Left lung (tissue), 10 donors: ENCODE results near the gene BHLHE41. TPM values are rescaled to one million over a fixed set of nuclear protein-coding genes. Genes with fewer than 3 reads are reported as not detected.
A peak's percentile ranks its signal among the peaks of the same experiment; 100 is the strongest.

Experiments
- ATAC-seq: fragments of 200-7000 bp; cut with Tn5 transposase; one replicate; pipeline ENCODE4 v1.9.1; 2020; ENCODE audit warnings: moderate library complexity
- DNase-seq, 4 donors: peaks; one replicate each; pipeline ENCODE4 v3.0.0-alpha.2; 2013 to 2020
- H3K27ac ChIP-seq, 2 donors: fragments of 200-600 bp; sonication (generic) in 1 of 2; one replicate each; pipeline versions ENCODE4 v1.5.0 to v1.8.0; 2020 to 2021
- H3K27me3 ChIP-seq, 2 donors: fragments of 200-600 bp; sonication (generic) in 1 of 2; one replicate each; pipeline versions ENCODE4 v1.5.0 to v1.8.0; 2020 to 2021
- H3K36me3 ChIP-seq, 2 donors: fragments of 200-600 bp; sonication (generic) in 1 of 2; one replicate each; pipeline versions ENCODE4 v1.5.0 to v1.8.0; 2020 to 2021
- H3K4me1 ChIP-seq, 2 donors: fragments of 200-600 bp; one replicate each; pipeline ENCODE4 v1.8.0; 2021
- H3K4me3 ChIP-seq, 2 donors: fragments of 200-600 bp; sonication (generic) in 1 of 2; one replicate each; pipeline versions ENCODE4 v1.5.0 to v1.8.0; 2020 to 2021; ENCODE audit warnings: mild to moderate bottlenecking in 1 of 2
- H3K9me3 ChIP-seq, 2 donors: fragments of 200-600 bp; sonication (generic) in 1 of 2; one replicate each; pipeline versions ENCODE4 v1.5.0 to v1.8.0; 2020 to 2021
- intact Hi-C, 2 donors: fragments of 100-400 bp; cut with DNase I; formaldehyde crosslinking; loops; one replicate each; pipeline versions ENCODE4 v1.11.2 to v1.14.2; 2022
- polyA plus RNA-seq, 6 donors: library from polyadenylated mRNA; unstranded; fragments of 120-200 nt; gene quantifications; one replicate each; pipeline ENCODE4 v1.2.1, GENCODE V29; 2013; ENCODE audit not compliant: insufficient read length in 6 of 6
- total RNA-seq, 2 donors: library from RNA; stranded (reverse); fragmentation: NEBNext Ultra II Directional; extraction: Animal tissue kit (Norgen Biotek cat#: 25700); gene quantifications; one replicate each; pipeline ENCODE4 v1.2.1, GENCODE V29; 2021
- TF ChIP-seq, protein P1 (sequence below), 2 donors: fragments of 200-600 bp; sonication (generic) in 1 of 2; IDR thresholded peaks; one replicate each; pipeline versions ENCODE4 v1.5.0 to v1.8.0; 2021; ENCODE audit warnings: antibody characterized with exemption in 2 of 2
- donor health status: DM: no; HTN: yes; CAD: no.
- donor health status: DM: no; HTN: no; CAD: no.

BHLHE41 gene
- total and polyA plus RNA-seq, 8 donors, result 0.52 to 25.8 (median 0.97) TPM

DNA sequence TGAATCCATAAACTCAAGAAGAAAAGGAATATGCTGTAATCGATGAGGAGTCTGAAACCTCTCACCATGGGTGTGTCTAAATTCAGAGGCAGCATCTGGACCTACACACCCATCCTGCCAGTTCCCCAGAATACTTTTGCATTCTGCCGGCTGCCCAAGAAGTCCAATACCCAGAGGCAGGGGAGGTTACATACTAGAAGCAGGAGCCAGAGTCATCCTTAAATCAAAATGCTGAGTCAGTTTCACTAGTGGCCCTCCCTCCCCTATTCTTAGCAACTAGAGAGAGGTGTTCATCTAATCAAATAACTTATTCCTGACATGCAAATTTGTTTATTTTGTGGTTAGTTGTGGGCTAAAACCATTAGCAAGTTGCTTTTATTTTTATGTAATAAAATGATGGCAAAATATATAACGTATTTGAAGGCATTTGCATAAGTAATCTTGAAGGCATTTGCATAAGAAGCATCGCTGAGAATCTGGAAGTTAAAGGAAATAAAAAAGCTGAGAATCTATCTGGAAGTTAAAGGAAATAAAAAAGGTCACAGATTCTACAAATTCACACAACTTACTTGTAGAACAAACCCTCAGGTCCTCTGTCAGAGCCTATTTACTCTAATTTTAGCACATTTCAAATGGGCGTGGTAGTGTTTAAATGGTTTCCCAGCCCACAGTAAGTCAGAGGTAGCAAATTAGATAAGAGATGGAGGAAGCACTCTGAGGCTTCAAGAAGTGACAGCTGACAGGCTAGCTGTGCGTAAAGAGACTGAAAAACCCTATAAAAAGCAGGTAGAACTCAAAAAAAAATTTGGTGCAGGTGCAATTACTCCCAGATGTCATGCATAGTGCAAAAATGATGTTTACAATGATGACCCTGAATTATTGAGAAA is 7.8 kb downstream of the BHLHE41 start:
- TF ChIP-seq, protein P1, sequence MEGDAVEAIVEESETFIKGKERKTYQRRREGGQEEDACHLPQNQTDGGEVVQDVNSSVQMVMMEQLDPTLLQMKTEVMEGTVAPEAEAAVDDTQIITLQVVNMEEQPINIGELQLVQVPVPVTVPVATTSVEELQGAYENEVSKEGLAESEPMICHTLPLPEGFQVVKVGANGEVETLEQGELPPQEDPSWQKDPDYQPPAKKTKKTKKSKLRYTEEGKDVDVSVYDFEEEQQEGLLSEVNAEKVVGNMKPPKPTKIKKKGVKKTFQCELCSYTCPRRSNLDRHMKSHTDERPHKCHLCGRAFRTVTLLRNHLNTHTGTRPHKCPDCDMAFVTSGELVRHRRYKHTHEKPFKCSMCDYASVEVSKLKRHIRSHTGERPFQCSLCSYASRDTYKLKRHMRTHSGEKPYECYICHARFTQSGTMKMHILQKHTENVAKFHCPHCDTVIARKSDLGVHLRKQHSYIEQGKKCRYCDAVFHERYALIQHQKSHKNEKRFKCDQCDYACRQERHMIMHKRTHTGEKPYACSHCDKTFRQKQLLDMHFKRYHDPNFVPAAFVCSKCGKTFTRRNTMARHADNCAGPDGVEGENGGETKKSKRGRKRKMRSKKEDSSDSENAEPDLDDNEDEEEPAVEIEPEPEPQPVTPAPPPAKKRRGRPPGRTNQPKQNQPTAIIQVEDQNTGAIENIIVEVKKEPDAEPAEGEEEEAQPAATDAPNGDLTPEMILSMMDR (IDR thresholded peaks at IDR 0.05), result no peak
- Histone ChIP-seq H3K27ac (no peak overlapping the region), H3K27me3 (peaks cover 8 to 38% of the 10 kb centered on the region in 2 donors), H3K36me3 (no peaks in the 10 kb centered on the region), H3K9me3 (no peaks in the 10 kb centered on the region), H3K4me1 (peaks cover 2 to 36% of the 10 kb centered on the region in 2 donors), H3K4me3 (no peak overlapping the region)
- DNase-seq, result no peak
- ATAC-seq, result no peak
- intact Hi-C loops, result no loop called here

DNA sequence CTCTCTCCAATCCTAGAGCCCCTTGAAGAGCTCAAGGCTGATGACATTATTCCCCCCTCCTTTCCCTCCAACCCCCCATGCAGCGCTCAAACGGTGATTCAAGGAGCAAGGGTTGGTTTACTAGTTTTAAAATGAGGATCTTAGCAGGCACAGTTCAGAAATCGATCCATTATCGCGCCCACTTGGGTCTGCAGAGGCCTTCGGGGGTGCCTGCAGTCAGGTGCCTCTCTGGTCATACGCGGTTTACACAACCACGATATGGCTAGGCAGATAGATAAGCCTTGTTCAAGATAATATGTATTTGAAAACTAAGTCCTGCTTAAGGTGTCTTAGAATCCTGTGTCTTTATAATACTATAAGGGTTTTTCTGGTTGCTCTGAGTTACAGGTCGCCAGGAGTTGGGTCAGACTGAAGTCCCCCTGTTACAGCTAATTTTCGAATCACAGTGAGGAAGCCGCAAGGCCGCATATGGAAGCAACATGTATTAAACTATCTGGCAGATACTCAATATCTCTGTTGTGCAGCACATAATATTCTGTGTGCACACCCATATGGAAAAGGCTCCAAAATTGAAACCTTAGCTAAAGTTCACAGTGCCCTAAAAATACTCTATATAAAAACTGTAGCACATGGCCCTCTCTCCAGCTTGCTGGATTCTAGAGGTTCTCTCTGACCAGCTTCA is 10.0 kb downstream of the BHLHE41 start:
- Histone ChIP-seq H3K9me3 (no peaks in the 10 kb centered on the region), H3K27ac (peak overlapping the region; percentile 79 to 84), H3K4me3 (peak overlapping the region; percentile 45 to 47), H3K36me3 (no peaks in the 10 kb centered on the region), H3K4me1 (peaks cover 2 to 23% of the 10 kb centered on the region in 2 donors), H3K27me3 (peaks cover 3 to 16% of the 10 kb centered on the region in 2 donors)
- intact Hi-C loops, result no loop called here
- TF ChIP-seq, protein P1 (IDR thresholded peaks at IDR 0.05), result no peak
- no peak for ATAC-seq
- DNase-seq, result no peak

DNA sequence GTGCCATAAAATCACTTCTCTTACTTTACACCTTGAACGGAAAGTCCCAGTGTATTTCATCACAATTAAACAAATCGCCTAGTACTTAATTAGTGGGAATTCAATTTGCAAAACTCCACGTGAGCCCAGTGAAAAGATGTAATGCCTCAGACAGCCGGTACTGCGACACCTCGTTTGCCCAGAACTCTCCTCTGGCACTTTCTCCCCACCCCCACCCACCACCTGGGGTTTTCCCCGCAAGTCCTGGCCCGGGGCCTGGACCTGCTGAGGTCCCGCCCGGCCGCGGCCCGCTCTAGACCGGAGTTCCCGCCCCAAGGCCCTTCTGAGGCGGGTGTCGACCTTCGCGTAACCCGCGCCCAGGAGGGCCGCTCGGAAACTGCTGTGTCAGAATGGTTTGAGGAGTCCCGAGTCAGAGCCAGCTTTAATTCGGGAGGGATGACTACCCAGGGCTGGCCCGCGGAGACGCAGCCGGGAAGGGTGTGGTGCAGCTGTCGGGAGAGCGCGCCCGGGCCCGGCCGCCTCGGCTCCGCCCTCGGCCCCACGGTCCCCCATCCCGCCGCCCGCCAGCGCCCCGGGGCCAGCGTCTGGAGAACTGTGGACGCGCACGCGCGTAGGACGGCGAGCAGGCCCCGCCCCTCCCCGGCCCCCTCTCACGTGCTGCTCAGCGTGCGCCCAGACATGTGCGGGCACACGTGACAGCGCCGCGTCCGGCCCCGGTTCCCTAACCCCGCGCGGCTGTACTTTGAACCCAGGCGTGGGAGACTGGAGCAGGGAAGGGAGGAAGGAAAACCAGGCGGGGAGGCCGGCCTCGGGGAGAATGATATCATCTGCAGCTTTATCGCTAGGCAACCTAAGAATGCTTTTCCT is 10.8 kb downstream of the BHLHE41 start:
- peak overlapping the region; percentile 45 to 47 for H3K4me3 ChIP-seq
- intact Hi-C loops, result no loop called here

DNA sequence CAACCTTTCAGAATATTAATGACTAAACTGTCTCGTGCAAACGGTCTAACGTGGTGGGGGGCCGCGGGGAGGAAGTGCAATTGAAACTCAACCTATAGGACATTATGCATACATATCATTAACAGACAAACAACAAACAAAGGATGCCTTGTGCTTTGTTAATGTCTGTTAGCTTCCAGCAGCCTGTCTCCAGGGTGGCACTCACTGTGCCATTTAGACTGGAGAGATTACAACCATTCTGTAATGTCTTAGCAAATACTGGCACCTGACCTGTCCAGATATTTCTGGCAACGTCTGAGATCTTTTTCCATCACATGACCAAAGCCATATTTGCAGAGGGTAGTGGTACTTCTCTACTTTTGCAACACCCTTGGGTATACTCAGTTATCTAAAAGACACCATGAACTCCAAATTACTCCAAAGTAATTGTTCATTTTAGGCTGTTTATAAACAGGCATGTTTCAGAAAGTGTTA is 11.6 kb downstream of the BHLHE41 start:
- H3K9me3 ChIP-seq, result no peaks in the 10 kb centered on the region
- peaks cover 2 to 19% of the 10 kb centered on the region in 2 donors for H3K4me1 ChIP-seq
- intact Hi-C loops, result no loop called here
- ATAC-seq, result peak; percentile 5
- H3K36me3 ChIP-seq, result no peaks in the 10 kb centered on the region
- TF ChIP-seq, protein P1 (IDR thresholded peaks at IDR 0.05), result no peak
- DNase-seq, result no peak
- H3K4me3 ChIP-seq, result peak overlapping the region in 1 of 2 donors; percentile 47
- peaks cover 0 to 3% of the 10 kb centered on the region in 2 donors for H3K27me3 ChIP-seq
- H3K27ac ChIP-seq, result peak overlapping the region in 1 of 2 donors; percentile 79

More for the DNA sequence above, 10.8 kb downstream of the BHLHE41 start:
- Histone ChIP-seq H3K27ac (peak overlapping the region; percentile 79 to 84), H3K4me1 (peaks cover 2 to 19% of the 10 kb centered on the region in 2 donors), H3K9me3 (no peaks in the 10 kb centered on the region), H3K36me3 (no peaks in the 10 kb centered on the region), H3K27me3 (peaks cover 0 to 8% of the 10 kb centered on the region in 2 donors)
- peak; percentile 86 to 97 (median 94) for DNase-seq
- peak; percentile 92 for ATAC-seq
- TF ChIP-seq, protein P1 (IDR thresholded peaks at IDR 0.05), result peak in 1 of 2 donors; percentile 18
